NCI-H2196 treated with DMSO at 0.1 percent for 48 hours (cell line): ENCODE measurements around the gene SKOR1.

ENCODE experiments used
- DNase-seq: peaks from one replicate; lab custom pipeline; 2025; ENCODE audit not compliant: unreplicated experiment; lab: John Stamatoyannopoulos, UW

Gene SKOR1

GRCh38 chr15:67831363-67831762 is 6.1 kb downstream of the SKOR1 start:
- DNase-seq: no peak

- DNase-seq: no peak
These were observed 6.8 kb downstream of the SKOR1 start for GRCh38 chr15:67832031-67832551.

GRCh38 chr15:67832897-67833709 is 7.8 kb downstream of the SKOR1 start:
- DNase-seq: no peak

GRCh38 chr15:67833710-67834511 is 8.6 kb downstream of the SKOR1 start:
- DNase-seq: no peak

GRCh38 chr15:67834581-67835296 is 9.4 kb downstream of the SKOR1 start:
- no peak for DNase-seq

GRCh38 chr15:67835297-67836133 is 10.2 kb downstream of the SKOR1 start:
- no peak for DNase-seq

GRCh38 chr15:67836134-67836455 is 10.8 kb downstream of the SKOR1 start:
- no peak for DNase-seq

- no peak for DNase-seq
These were observed 11.2 kb downstream of the SKOR1 start for GRCh38 chr15:67836477-67836876.

- no peak for DNase-seq
These were observed 11.6 kb downstream of the SKOR1 start for GRCh38 chr15:67836955-67837354.

GRCh38 chr15:67838789-67839332 is 13.6 kb downstream of the SKOR1 start:
- DNase-seq: no peak

- no peak for DNase-seq
These were observed 14.2 kb downstream of the SKOR1 start for GRCh38 chr15:67839499-67839928.

GRCh38 chr15:67839929-67840748 is 14.8 kb downstream of the SKOR1 start, which contains the start of gene RNU6-1:
RNU6-1 (minus strand) TSS chr15:67840045.
- DNase-seq: peak; percentile 63

GRCh38 chr15:67840749-67841512 is 15.6 kb downstream of the SKOR1 start:
- no peak for DNase-seq

- DNase-seq: no peak
These were observed 16.1 kb downstream of the SKOR1 start for GRCh38 chr15:67841513-67841762.

- DNase-seq: no peak
These were observed 17.8 kb downstream of the SKOR1 start for GRCh38 chr15:67843092-67843501.

GRCh38 chr15:67843571-67844387 is 18.5 kb downstream of the SKOR1 start:
- no peak for DNase-seq

GRCh38 chr15:67845974-67846373 is 20.7 kb downstream of the SKOR1 start:
- DNase-seq: no peak

- no peak for DNase-seq
These were observed 24.2 kb downstream of the SKOR1 start for GRCh38 chr15:67849538-67849937.
